BJ (cell line): ENCODE data around the gene ACTR3C. TPM values are rescaled to one million over a fixed set of nuclear protein-coding genes. Genes with fewer than 3 reads are reported as not detected.
"Not testable (repeated sequence)": the region's sequence is repeated elsewhere in the genome, so short reads cannot be mapped to it uniquely, and the experiment has no call there.

Experiments used
- CTCF ChIA-PET: fragments of 350-600 bp; formaldehyde crosslinking; extraction: SDS; loops from one replicate; lab custom pipeline; 2021; ENCODE audit warnings: antibody characterized with exemption, inconsistent platforms; lab: Yijun Ruan, JAX
- POLR2A ChIA-PET: fragments of 300-600 bp; sonication (Branson Sonifier 250); formaldehyde crosslinking; extraction: SDS; loops from one replicate; lab custom pipeline; 2021; ENCODE audit warnings: antibody characterized with exemption; lab: Charles Lee
- DNase-seq: peaks from one replicate; pipeline ENCODE4 v3.0.0-alpha.2; 2011; ENCODE audit warnings: low read depth
- H3K27me3 ChIP-seq: 2 replicates; pipeline ENCODE4 v1.6.0; 2011; ENCODE audit warnings: low read length; ENCODE audit not compliant: control insufficient read depth, insufficient read depth
- H3K36me3 ChIP-seq: 2 replicates; pipeline ENCODE4 v1.5.1; 2011; ENCODE audit warnings: low read length; ENCODE audit not compliant: control insufficient read depth, insufficient read depth
- H3K4me3 ChIP-seq: 2 replicates; pipeline ENCODE4 v1.5.1; 2011; ENCODE audit warnings: low read depth, mild to moderate bottlenecking, control low read depth, low read length
- polyA plus RNA-seq: library from polyadenylated mRNA; depleted of rRNA; stranded (reverse); fragments of >200 nt; gene quantifications from 2 replicates; pipeline ENCODE4 v1.2.3, GENCODE V29; 2011
- TF ChIP-seq, protein P1 (sequence below): IDR thresholded peaks from 2 replicates; pipeline ENCODE4 v1.5.1; 2011; ENCODE audit warnings: low read depth, mild to moderate bottlenecking, control low read depth, inconsistent platforms, low read length, moderate library complexity; ENCODE audit not compliant: insufficient read depth

Gene ACTR3C
- polyA plus RNA-seq, 1 experiment, result 0.60 TPM

DNA sequence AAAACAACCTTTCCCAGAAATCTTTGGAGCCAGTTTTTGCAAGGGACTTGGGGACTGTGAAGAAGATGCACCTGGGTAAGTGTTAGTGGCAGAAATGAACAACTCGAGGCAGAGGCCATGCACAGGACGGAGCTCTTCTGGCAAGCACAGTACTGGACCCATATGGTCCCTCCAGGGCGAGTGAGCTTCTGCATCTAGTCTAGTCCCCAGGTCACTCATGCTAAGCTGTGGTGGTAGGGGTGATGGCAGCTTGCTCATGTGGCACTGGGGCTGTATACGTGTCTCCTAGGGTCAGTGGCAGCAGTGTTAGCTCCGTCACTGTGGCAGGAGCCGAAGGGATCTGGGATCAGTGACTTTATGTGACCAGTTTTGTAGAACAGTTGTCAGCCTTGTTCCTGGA lies 9.5 kb downstream of the ACTR3C start:
- TF ChIP-seq, protein P1, sequence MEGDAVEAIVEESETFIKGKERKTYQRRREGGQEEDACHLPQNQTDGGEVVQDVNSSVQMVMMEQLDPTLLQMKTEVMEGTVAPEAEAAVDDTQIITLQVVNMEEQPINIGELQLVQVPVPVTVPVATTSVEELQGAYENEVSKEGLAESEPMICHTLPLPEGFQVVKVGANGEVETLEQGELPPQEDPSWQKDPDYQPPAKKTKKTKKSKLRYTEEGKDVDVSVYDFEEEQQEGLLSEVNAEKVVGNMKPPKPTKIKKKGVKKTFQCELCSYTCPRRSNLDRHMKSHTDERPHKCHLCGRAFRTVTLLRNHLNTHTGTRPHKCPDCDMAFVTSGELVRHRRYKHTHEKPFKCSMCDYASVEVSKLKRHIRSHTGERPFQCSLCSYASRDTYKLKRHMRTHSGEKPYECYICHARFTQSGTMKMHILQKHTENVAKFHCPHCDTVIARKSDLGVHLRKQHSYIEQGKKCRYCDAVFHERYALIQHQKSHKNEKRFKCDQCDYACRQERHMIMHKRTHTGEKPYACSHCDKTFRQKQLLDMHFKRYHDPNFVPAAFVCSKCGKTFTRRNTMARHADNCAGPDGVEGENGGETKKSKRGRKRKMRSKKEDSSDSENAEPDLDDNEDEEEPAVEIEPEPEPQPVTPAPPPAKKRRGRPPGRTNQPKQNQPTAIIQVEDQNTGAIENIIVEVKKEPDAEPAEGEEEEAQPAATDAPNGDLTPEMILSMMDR, result no peak
- Histone ChIP-seq H3K36me3 (no peaks in the 10 kb centered on the region), H3K4me3 (no peak overlapping the region), H3K27me3 (no peaks in the 10 kb centered on the region)
- CTCF ChIA-PET, result interaction anchor here (0.9 kb wide), 1 partner anchor 64 kb away, joined by 3 read pairs; no protein-coding TSS in a partner anchor
- POLR2A ChIA-PET, result no interaction called here
- no peak for DNase-seq

DNA sequence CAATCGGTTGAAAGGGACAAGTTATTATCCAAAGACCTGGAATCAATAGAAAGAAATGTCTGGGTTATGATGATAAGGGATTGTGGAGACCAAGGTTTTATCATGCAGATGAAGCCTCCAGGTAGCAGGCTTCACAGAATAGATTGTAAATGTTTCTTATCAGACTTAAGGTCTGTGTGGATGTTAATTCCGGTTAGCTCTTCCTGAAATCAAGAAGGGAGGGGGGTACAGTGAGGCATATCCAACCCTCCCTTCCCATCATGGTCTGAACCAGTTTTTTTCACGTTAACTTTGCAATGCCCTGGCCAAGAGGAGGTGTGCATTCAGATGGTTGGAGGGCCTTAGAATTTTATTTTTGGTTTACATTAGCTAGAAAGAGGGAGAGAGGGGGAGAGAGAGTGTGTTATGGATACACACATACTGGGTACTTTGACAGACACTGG lies 10.0 kb downstream of the ACTR3C start:
- Histone ChIP-seq H3K36me3 (no peaks in the 10 kb centered on the region), H3K27me3 (no peaks in the 10 kb centered on the region), H3K4me3 (no peak overlapping the region)
- TF ChIP-seq, protein P1, result no peak
- CTCF ChIA-PET, result interaction anchor here (0.9 kb wide), 1 partner anchor 65 kb away, joined by 3 read pairs; no protein-coding TSS in a partner anchor
- DNase-seq, result no peak
- POLR2A ChIA-PET, result no interaction called here

- DNase-seq, H3K36me3 ChIP-seq, POLR2A ChIA-PET, H3K27me3 ChIP-seq, H3K4me3 ChIP-seq, CTCF ChIA-PET: not testable (repeated sequence)
These were observed 10.5 kb downstream of the ACTR3C start for GRCh38 chr7:150312649-150313366.

GRCh38 chr7:150311711-150312110 lies 11.6 kb downstream of the ACTR3C start:
- no peaks in the 10 kb centered on the region for H3K36me3 ChIP-seq
- H3K4me3 ChIP-seq, result no peak overlapping the region
- TF ChIP-seq, protein P1, result no peak
- no peaks in the 10 kb centered on the region for H3K27me3 ChIP-seq
- POLR2A ChIA-PET, result no interaction called here
- DNase-seq, result no peak
- CTCF ChIA-PET, result interaction anchor here (0.9 kb wide), 1 partner anchor 44 kb away, joined by 3 read pairs; no protein-coding TSS in a partner anchor

DNA sequence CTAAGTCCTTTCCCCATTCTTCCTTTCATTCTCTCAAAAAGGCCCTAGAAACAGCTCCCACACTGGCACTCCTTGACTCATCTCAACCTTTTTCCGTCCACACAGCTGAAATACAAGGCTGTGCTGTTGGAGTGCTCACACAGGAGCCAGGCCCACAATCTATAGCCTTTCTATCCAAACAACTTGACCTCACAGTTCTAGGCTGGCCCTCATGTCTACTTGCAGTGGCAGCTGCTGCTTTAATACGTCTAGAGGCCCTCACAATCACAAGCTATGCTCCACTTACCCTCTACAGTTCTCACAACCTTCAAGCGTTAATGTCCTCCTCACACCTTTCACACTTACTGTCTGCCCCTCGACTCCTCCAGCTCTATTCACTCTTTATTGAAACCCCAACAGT lies 12.2 kb downstream of the ACTR3C start:
- DNase-seq, result no peak
- Histone ChIP-seq H3K27me3 (no peaks in the 10 kb centered on the region), H3K4me3 (no peak overlapping the region), H3K36me3 (no peaks in the 10 kb centered on the region)
- POLR2A ChIA-PET, result no interaction called here
- CTCF ChIA-PET, result interaction anchor here (0.9 kb wide), 1 partner anchor 44 kb away, joined by 3 read pairs; no protein-coding TSS in a partner anchor
- TF ChIP-seq, protein P1, result no peak

- DNase-seq, result no peak
- Histone ChIP-seq H3K4me3 (no peak overlapping the region), H3K36me3 (no peaks in the 10 kb centered on the region), H3K27me3 (no peaks in the 10 kb centered on the region)
- TF ChIP-seq, protein P1, result no peak
- ChIA-PET CTCF (no interaction called here), POLR2A (no interaction called here)
These were observed 14.8 kb downstream of the ACTR3C start for GRCh38 chr7:150308575-150308974.
